Suppressor macrophage treated with lipopolysaccharide for 4 hours (primary cell): Measurements from ENCODE around the gene DHX30.
"Not testable (repeated sequence)": the region's sequence is repeated elsewhere in the genome, so short reads cannot be mapped to it uniquely, and the experiment has no call there.

Source experiments
- DNase-seq: peaks from one replicate; pipeline ENCODE4 v3.0.0-alpha.2; 2020

Gene DHX30

GRCh38 chr3:47885168-47885567 lies 82.2 kb downstream of the DHX30 start:
- DNase-seq, result no peak

DNA sequence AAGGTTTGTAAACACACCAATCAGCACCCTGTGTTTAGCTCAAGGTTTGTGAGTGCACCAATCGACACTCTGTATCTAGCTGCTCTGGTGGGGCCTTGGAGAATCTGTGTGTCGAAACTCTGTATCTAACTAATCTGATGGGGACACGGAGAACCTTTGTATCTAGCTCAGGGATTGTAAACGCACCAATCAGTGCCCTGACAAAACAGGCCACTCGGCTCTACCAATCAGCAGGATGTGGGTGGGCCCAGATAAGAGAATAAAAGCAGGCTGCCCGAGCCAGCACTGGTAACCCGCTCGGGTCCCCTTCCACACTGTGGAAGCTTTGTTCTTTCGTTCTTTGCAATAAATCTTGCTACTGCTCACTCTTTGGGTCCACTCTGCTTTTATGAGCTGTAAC lies 85.1 kb downstream of the DHX30 start:
- DNase-seq, result not testable (repeated sequence)

DNA sequence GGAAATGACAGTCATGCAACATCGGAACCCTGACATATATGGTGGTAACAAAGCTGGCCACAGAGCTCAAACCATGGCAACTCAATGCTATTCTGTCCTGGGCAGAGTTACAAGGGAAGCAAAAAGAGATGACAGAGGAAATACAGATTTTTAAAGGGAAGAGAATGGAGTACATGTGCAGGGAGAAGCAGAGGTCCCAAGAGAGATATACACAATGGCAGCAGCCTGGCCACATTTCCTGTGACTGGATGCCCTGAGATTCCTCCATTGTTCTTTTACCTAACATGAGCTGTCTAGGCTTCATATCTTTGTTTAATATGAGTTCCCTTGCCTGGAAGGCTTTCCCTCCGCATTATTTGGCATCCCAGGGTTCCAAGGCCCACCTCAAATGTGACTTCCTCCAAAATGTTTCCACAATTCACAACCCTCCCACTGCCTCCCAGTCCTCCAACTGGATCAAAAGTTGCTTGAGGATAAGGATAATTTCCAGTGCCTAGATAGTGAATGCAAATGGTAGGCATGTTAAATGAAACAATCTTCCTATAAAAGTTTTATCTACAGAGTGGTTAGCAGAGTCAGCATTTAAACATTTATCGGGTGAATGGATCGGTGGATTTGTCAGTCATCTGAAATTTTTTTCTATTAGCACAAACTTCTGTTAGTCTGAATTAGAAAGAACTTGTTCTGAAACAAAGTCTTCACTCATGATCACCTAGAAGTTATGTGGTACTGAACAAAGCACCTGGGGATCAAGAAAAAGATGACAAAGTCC lies 86.2 kb downstream of the DHX30 start:
- no peak for DNase-seq

DNA sequence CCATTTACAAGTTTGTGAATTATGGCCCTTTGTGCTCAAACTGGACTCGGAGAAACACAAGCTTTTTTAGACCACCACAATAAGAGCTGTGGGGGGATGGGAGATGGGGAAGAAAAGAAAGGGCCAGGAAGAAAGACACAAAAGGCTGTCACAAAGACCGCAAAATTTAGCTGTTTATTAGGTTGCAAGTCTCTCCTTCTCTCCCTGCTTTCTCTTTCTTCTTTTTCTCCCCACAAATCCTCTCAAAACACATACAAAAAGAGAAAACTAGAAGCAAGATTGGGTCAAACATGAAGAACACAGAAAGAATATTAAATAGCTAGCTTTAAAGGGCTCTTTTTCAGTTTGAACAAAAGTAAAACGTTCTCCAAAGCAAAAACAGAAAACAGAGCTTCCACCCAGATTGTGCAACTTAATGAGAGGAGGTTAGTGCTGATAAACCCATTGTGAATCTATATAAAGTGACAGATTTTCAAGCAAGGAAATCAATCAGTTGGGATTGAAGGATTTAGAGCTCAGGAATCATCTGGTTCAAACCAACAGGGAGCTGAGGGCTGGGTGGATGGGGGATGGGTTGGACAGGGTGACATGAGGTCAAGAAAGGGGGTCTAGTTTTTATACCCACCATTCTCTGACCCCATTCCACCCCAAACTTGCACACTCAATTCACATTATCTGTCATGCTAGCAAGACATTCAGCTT lies 87.3 kb downstream of the DHX30 start:
- DNase-seq, result no peak

DNA sequence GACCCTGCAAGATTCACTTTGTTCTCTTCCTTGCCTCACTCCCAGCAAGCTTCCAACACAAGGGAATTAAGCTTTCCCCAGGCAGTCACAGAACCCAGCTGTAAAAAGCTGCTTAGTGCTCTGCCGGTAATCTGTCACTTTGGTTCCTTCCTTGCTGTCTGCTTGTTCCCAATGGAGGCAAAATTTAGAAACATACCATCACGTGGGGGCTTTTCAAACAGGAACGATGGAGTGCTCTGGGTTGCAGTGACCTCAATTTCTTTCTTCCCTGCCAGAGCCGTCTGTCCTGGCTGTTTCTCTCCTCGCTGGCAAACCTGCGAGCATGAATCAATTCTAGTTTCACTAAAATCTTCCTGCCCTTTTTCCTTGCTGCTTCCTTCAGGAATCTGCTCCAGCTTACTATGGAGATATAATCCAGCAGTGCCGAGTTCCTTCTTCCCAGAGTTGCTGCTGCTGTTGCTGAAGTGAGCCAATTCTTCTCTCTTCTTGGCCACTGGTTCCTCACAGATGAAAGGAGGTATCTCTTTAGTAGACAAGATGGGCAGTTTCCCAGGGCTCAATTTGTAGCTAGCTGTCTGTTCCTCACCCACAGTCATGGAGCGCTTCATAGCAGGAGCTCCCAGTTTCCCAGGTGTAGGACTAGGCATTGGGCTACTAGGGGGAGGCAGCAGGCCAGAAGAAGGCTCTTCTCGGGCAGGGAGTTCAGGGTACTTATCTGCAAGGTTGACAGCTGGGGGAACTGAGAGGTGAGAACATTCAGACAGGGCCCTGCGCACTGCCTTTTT lies 88.1 kb downstream of the DHX30 start:
- no peak for DNase-seq

- DNase-seq, result no peak
These were observed 88.7 kb downstream of the DHX30 start for GRCh38 chr3:47891613-47892005.

- no peak for DNase-seq
These were observed 89.5 kb downstream of the DHX30 start for GRCh38 chr3:47892286-47893040.

DNA sequence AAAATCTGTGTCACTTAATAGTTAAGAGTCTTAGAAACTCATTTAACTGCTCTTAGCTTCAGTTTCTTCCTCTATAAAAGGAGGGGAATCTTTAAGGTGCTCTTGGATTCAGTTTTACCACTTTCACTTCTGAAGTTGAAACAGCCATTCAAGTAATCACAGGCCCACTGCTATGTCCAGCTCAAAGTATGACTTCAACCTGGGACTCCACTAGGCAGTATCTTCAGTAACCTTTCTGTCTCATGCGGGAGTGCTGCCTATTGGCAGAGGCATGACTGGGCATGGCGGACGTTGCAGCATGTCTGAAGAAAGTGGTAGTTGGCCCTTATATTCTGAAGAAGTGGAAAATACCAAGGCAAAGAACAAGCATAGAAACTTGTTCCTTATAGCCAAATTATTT lies 92.3 kb downstream of the DHX30 start:
- DNase-seq, result no peak

- no peak for DNase-seq
These were observed 93.8 kb downstream of the DHX30 start for GRCh38 chr3:47896736-47897135.

- DNase-seq, result no peak
These were observed 95.0 kb downstream of the DHX30 start for GRCh38 chr3:47897954-47898353.

DNA sequence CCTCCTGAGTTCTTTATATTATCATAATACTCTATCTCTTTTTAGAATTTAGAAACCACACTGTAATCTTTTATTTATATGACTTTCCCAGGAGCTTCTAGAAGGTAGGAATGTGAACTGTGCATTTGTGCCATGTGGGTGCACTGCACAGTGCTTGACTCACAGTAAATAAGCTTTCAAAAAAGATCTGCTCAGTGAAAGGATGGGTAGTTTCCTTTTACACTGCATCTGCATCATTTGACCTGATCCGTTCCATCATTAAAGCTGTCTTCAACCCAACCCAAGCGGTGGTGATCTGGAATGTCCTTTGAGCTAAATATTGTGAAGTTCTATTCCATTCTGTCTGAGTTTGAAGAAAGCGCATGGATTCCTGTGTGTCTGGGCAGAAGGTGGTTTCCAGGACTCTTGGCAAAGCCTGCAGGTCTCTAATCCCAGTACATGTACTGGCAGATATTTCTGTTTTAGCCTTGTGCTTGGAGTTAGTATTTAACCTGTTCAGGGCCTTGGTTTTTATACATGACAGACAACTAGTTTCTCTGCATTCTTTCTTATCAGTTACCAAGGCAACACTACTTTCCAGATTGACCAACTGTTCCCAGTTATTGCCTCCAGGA lies 96.7 kb downstream of the DHX30 start:
- DNase-seq, result no peak
